GM12875 (cell line): Measurements from ENCODE around the gene SETX.
A peak's percentile ranks its signal among the peaks of the same experiment; 100 is the strongest.
"Not testable (repeated sequence)": the region's sequence is repeated elsewhere in the genome, so short reads cannot be mapped to it uniquely, and the experiment has no call there.

Source experiments
- H3K4me3 ChIP-seq: one replicate; pipeline ENCODE4 v1.5.1; 2011; ENCODE audit warnings: low read depth, low read length, control low read depth
- CTCF ChIP-seq: IDR thresholded peaks from 2 replicates; pipeline ENCODE4 v1.5.1; 2011; ENCODE audit warnings: low read depth, mild to moderate bottlenecking, control low read depth, inconsistent platforms, low read length, moderate library complexity, borderline replicate concordance; ENCODE audit not compliant: insufficient read depth

The SETX gene

GRCh38 chr9:132387133-132387532 lies 32.3 kb upstream of the SETX start:
- H3K4me3 ChIP-seq, result no peak overlapping the region
- TF ChIP-seq CTCF, result no peak

- TF ChIP-seq CTCF, result no peak
- H3K4me3 ChIP-seq, result no peak overlapping the region
These were observed 29.6 kb upstream of the SETX start for GRCh38 chr9:132384376-132384775.

- TF ChIP-seq CTCF, result no peak
- H3K4me3 ChIP-seq, result no peak overlapping the region
These were observed 28.7 kb upstream of the SETX start for GRCh38 chr9:132383462-132383883.

- peak overlapping the region; percentile 26 for H3K4me3 ChIP-seq
- no peak for TF ChIP-seq CTCF
These were observed 27.3 kb upstream of the SETX start for GRCh38 chr9:132381966-132382541.

- H3K4me3 ChIP-seq, result not testable (repeated sequence)
These were observed 23.6 kb upstream of the SETX start for GRCh38 chr9:132378416-132378815.

- not testable (repeated sequence) for H3K4me3 ChIP-seq
These were observed 23.0 kb upstream of the SETX start for GRCh38 chr9:132377769-132378168.

- no peak for TF ChIP-seq CTCF
- H3K4me3 ChIP-seq, result no peak overlapping the region
These were observed 17.6 kb upstream of the SETX start for GRCh38 chr9:132372177-132373095.

- no peak for TF ChIP-seq CTCF
- H3K4me3 ChIP-seq, result no peak overlapping the region
These were observed 15.8 kb upstream of the SETX start for GRCh38 chr9:132370592-132370991.
